Epithelial cell of proximal tubule (primary cell): Measurements from ENCODE around the gene GNG3. TPM values are rescaled to one million over a fixed set of nuclear protein-coding genes. Genes with fewer than 3 reads are reported as not detected.
"Not testable (repeated sequence)": the region's sequence is repeated elsewhere in the genome, so short reads cannot be mapped to it uniquely, and the experiment has no call there.

Experiments used
- DNase-seq: peaks from one replicate; pipeline ENCODE4 v3.0.0-alpha.2; 2011; ENCODE audit warnings: low read depth
- H3K4me3 ChIP-seq: 2 replicates; pipeline ENCODE4 v1.5.1; 2011; ENCODE audit warnings: low read depth, mild to moderate bottlenecking, low read length
- total RNA-seq: library from RNA; depleted of rRNA; stranded (reverse); fragments of >200 nt; gene quantifications from 2 replicates; pipeline ENCODE4 v1.2.3, GENCODE V29; 2015
- TF ChIP-seq, protein P1 (sequence below): conservative IDR thresholded peaks from 2 replicates; pipeline ENCODE4 v1.5.1; 2012; ENCODE audit warnings: low read depth, mild to moderate bottlenecking, low read length

GNG3 gene
- total RNA-seq, 1 donor from 2014 or later, result not detected

- peak; percentile 74 for DNase-seq
- peak within 1 kb of the TSS; percentile 90 for H3K4me3 ChIP-seq
- TF ChIP-seq, protein P1, sequence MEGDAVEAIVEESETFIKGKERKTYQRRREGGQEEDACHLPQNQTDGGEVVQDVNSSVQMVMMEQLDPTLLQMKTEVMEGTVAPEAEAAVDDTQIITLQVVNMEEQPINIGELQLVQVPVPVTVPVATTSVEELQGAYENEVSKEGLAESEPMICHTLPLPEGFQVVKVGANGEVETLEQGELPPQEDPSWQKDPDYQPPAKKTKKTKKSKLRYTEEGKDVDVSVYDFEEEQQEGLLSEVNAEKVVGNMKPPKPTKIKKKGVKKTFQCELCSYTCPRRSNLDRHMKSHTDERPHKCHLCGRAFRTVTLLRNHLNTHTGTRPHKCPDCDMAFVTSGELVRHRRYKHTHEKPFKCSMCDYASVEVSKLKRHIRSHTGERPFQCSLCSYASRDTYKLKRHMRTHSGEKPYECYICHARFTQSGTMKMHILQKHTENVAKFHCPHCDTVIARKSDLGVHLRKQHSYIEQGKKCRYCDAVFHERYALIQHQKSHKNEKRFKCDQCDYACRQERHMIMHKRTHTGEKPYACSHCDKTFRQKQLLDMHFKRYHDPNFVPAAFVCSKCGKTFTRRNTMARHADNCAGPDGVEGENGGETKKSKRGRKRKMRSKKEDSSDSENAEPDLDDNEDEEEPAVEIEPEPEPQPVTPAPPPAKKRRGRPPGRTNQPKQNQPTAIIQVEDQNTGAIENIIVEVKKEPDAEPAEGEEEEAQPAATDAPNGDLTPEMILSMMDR, result peak; percentile 17
These were observed 19.8 kb downstream of the GNG3 start, which contains the start of gene HNRNPUL2 for GRCh38 chr11:62727165-62727871. Gene HNRNPUL2 (minus strand): TSS chr11:62727457. CDS start chr11:62727156, 301 bp downstream.

- peak overlapping the region; percentile 90 for H3K4me3 ChIP-seq
- TF ChIP-seq, protein P1, result no peak
- DNase-seq, result peak; percentile 94
These were observed 20.3 kb downstream of the GNG3 start for GRCh38 chr11:62727872-62728170.

DNA sequence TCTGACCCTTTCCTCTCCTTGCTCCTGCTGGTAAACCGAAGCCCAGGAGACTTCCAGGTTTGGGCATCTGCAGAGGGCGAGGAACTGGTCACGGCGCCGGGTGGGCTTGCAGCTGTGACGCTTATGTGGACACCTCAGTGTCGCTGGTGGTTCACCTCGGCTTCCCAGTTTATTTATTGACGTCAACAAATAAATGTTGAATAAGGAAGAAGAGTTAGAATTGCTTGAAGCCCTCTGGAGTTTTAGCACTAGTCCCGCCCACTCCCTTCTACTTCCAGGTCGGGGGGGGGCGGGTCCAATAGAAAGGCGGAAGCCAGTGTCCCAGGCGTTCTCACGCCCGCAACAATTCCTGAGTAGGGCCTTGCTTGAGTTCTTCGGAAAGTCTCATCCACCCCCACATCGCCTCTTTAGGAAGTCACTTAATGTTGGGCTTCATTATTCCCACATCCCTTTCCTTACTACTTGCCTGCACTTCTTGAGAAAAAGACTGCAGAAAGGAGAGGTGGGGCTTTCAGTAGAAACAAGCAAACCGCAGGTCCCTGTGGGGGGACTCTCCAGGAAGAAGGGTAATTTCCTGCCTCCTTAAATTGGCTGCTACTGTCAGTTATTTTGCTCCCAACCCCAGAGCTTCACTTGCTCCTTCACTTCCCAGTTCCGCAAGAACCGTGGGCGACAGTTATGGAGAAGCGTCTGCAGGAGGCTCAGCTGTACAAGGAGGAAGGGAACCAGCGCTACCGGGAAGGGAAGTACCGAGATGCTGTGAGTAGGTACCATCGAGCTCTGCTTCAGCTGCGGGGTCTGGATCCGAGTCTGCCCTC, 20.9 kb downstream of the GNG3 start, which contains the start of gene TTC9C:
Gene TTC9C (plus strand): TSS at position 316 of the 818 bp plus-strand sequence. CDS start 363 bp downstream, at position 679.
- TF ChIP-seq, protein P1, result no peak
- H3K4me3 ChIP-seq, result peak within 1 kb of the TSS; percentile 90
- no peak for DNase-seq

DNA sequence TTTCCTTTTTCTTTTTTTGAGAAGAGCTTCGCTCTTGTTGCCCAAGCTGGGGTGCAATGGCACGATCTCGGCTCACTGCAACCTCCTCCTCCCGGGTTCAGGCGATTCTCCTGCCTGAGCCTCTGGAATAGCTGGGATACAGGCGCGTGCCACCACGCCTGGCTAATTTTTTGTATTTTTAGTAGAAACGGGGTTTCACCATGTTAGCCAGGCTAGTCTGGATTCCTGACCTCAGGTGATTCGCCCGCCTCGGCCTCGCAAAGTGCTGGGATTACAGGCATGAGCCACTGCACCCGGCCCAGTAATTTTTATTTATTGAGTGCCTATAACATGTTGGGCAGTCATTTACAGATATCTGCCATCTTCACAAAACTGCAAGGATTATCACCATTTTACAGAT, 22.6 kb downstream of the GNG3 start:
- not testable (repeated sequence) for DNase-seq
- peak overlapping the region; percentile 90 for H3K4me3 ChIP-seq

DNA sequence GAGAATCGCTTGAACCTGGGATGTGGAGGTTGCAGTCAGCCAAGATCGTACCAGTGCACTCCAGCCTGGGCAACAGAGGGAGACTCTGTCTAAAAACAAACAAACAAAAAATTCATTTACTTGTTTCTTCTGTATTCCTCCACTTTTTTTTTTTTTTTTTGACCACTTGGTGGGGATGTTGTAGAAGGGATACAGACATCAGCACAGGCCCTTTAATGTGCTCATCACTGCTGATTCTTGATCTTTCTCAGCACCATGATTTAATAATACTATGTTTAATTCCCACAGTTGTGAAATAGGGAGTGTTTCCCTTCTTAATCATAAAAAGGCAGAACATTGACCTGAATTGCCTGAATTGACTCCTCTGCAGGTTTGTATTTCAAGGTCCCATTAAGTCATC, 25.4 kb downstream of the GNG3 start:
- DNase-seq, result no peak
- no peak overlapping the region for H3K4me3 ChIP-seq
- TF ChIP-seq, protein P1, result peak; percentile 34

- TF ChIP-seq, protein P1, result no peak
- no peak for DNase-seq
- H3K4me3 ChIP-seq, result no peak overlapping the region
These were observed 29.7 kb downstream of the GNG3 start for GRCh38 chr11:62737196-62737595.

DNA sequence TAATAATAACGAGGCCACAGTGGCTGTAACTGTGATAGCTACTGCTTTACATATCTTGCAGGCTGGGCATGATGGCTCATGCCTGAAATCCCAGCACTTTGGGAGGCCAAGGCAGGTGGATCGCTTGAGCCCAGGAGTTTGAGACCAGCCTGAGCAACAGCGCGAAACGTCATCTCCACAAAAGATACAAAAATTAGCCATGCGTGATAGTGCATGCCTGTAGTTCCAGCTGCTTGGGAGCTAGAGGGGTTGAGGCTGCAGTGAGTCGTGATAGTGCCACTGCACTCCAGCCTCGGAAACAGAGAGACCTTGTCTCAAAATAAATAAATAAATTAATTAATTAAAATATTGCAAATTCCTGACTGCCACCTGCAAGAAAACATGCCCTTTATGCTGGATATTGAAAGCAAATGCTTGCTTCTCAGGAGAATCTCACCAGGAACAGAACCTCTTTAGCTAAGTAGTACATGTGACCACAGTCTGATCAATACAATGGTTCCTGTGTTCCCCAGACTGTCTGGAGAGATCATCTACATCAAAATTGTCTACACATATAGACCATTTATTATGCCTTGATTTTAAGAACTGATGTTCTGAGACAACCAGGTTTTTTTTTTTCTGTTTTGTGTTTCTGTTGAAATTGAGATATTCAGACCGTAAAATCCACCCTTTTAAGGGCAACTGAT, 40.1 kb downstream of the GNG3 start:
- TF ChIP-seq, protein P1, result no peak
- no peak overlapping the region for H3K4me3 ChIP-seq
- DNase-seq, result no peak

DNA sequence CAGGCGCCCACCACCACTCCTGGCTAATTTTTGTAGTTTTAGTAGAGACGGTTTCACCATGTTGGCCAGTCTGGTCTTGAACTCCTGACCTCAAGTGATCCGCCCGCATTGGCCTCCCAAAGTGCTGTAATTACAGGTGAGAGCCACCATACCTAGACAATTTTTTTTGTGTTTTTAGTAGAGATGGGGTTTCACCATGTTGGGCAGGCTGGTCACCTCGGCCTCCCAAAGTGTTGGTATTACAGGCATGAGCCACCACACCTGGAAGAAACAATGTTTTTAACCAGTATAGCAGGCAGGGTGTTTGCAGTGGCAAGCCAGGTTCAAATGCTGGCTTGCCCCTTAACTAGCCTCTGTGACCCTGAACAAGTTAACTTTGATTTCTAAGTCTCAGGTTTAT, 42.5 kb downstream of the GNG3 start:
- not testable (repeated sequence) for H3K4me3 ChIP-seq, DNase-seq
